ENCODE results near the gene ADARB2.

The ADARB2 gene

DNA sequence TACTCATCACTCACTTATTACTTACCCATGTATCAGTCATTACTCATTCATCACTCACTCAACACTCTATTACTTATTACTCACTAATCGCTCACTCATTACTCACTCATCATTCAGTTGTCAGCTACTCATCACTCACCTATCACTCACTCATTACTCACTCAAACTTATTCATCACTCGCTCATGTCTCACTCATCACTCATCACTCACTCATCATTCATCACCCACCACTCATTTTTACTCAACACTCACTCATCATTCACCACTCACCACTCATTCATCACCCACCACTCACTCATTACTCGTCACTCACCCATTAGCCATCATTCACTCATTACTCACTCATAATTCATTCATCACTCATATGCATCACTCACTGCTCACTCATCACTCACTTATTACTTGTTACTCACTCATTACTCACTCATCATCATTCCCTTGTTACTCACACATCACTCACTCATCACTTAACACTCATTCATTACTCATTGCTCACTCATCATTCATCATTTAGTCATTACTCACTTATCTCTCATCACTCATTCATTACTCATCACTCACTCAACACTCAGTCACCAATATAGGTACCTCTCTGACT is 237.9 kb downstream of the ADARB2 start (continued):
- TF ChIP-seq, protein P1, sequence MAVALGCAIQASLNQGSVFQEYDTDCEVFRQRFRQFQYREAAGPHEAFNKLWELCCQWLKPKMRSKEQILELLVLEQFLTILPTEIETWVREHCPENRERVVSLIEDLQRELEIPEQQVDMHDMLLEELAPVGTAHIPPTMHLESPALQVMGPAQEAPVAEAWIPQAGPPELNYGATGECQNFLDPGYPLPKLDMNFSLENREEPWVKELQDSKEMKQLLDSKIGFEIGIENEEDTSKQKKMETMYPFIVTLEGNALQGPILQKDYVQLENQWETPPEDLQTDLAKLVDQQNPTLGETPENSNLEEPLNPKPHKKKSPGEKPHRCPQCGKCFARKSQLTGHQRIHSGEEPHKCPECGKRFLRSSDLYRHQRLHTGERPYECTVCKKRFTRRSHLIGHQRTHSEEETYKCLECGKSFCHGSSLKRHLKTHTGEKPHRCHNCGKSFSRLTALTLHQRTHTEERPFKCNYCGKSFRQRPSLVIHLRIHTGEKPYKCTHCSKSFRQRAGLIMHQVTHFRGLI (tag by site-specific recombination; IDR thresholded peaks at IDR 0.05) = no peak
- TF ChIP-seq OSR2 (tag by site-specific recombination; IDR thresholded peaks at IDR 0.05) = peak; percentile 6; the same call in 1 of the 2 replicates
- TF ChIP-seq ZNF174 (tag by site-specific recombination; IDR thresholded peaks at IDR 0.05) = no peak
- TF ChIP-seq, protein P2, sequence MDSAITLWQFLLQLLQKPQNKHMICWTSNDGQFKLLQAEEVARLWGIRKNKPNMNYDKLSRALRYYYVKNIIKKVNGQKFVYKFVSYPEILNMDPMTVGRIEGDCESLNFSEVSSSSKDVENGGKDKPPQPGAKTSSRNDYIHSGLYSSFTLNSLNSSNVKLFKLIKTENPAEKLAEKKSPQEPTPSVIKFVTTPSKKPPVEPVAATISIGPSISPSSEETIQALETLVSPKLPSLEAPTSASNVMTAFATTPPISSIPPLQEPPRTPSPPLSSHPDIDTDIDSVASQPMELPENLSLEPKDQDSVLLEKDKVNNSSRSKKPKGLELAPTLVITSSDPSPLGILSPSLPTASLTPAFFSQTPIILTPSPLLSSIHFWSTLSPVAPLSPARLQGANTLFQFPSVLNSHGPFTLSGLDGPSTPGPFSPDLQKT (IDR thresholded peaks at IDR 0.05; ENCODE audit: borderline replicate concordance, low read depth, low read length) = no peak
- TF ChIP-seq TRIM28 (IDR thresholded peaks at IDR 0.05; ENCODE audit: borderline replicate concordance, low read length) = no peak
- TF ChIP-seq ZNF391 (tag by site-specific recombination; IDR thresholded peaks at IDR 0.05; ENCODE audit: borderline replicate concordance, low read depth) = no peak
- TF ChIP-seq ZNF555 (tag by site-specific recombination; conservative IDR thresholded peaks at IDR 0.05) = no peak
- TF ChIP-seq ZNF202 (tag by site-specific recombination; IDR thresholded peaks at IDR 0.05; ENCODE audit: borderline replicate concordance) = no peak
- peak; percentile 55 for TF ChIP-seq KLF8 (tag by site-specific recombination; IDR thresholded peaks at IDR 0.05)
- TF ChIP-seq, protein P3, sequence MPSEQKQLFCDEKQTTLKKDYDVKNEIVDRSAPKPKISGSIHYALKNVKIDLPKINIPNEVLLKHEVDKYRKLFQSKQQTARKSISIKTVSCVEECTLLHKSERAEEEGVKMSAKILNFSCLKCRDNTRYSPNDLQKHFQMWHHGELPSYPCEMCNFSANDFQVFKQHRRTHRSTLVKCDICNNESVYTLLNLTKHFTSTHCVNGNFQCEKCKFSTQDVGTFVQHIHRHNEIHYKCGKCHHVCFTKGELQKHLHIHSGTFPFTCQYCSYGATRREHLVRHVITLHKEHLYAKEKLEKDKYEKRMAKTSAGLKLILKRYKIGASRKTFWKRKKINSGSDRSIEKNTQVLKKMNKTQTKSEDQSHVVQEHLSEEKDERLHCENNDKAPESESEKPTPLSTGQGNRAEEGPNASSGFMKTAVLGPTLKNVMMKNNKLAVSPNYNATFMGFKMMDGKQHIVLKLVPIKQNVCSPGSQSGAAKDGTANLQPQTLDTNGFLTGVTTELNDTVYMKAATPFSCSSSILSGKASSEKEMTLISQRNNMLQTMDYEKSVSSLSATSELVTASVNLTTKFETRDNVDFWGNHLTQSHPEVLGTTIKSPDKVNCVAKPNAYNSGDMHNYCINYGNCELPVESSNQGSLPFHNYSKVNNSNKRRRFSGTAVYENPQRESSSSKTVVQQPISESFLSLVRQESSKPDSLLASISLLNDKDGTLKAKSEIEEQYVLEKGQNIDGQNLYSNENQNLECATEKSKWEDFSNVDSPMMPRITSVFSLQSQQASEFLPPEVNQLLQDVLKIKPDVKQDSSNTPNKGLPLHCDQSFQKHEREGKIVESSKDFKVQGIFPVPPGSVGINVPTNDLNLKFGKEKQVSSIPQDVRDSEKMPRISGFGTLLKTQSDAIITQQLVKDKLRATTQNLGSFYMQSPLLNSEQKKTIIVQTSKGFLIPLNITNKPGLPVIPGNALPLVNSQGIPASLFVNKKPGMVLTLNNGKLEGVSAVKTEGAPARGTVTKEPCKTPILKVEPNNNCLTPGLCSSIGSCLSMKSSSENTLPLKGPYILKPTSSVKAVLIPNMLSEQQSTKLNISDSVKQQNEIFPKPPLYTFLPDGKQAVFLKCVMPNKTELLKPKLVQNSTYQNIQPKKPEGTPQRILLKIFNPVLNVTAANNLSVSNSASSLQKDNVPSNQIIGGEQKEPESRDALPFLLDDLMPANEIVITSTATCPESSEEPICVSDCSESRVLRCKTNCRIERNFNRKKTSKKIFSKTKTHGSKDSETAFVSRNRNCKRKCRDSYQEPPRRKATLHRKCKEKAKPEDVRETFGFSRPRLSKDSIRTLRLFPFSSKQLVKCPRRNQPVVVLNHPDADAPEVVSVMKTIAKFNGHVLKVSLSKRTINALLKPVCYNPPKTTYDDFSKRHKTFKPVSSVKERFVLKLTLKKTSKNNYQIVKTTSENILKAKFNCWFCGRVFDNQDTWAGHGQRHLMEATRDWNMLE (tag by site-specific recombination; conservative IDR thresholded peaks at IDR 0.05; ENCODE audit: low read depth) = no peak
- TF ChIP-seq, protein P4, sequence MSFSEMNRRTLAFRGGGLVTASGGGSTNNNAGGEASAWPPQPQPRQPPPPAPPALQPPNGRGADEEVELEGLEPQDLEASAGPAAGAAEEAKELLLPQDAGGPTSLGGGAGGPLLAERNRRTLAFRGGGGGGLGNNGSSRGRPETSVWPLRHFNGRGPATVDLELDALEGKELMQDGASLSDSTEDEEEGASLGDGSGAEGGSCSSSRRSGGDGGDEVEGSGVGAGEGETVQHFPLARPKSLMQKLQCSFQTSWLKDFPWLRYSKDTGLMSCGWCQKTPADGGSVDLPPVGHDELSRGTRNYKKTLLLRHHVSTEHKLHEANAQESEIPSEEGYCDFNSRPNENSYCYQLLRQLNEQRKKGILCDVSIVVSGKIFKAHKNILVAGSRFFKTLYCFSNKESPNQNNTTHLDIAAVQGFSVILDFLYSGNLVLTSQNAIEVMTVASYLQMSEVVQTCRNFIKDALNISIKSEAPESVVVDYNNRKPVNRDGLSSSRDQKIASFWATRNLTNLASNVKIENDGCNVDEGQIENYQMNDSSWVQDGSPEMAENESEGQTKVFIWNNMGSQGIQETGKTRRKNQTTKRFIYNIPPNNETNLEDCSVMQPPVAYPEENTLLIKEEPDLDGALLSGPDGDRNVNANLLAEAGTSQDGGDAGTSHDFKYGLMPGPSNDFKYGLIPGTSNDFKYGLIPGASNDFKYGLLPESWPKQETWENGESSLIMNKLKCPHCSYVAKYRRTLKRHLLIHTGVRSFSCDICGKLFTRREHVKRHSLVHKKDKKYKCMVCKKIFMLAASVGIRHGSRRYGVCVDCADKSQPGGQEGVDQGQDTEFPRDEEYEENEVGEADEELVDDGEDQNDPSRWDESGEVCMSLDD (tag by site-specific recombination; IDR thresholded peaks at IDR 0.05) = 0 out of 2 replicates have a peak, but pooled peaks have one; percentile 17
- peak; percentile 65; the same call in 1 of the 2 replicates for TF ChIP-seq ZNF791 (tag by site-specific recombination; IDR thresholded peaks at IDR 0.05)
- no peak for TF ChIP-seq ZNF600 (tag by site-specific recombination; IDR thresholded peaks at IDR 0.05)
- TF ChIP-seq ZNF747 (tag by site-specific recombination; IDR thresholded peaks at IDR 0.05) = peak; percentile 96; the same call in 1 of the 2 replicates
- TF ChIP-seq ZNF2 (tag by site-specific recombination; IDR thresholded peaks at IDR 0.05) = no peak
- TF ChIP-seq ZNF248 (tag by site-specific recombination; IDR thresholded peaks at IDR 0.05) = peak; percentile 89; the same call in 1 of the 2 replicates
- TF ChIP-seq BCL11B (tag by site-specific recombination; IDR thresholded peaks at IDR 0.05; ENCODE audit: low read depth) = no peak; the same call in 1 of the 2 replicates
- TF ChIP-seq, protein P5, sequence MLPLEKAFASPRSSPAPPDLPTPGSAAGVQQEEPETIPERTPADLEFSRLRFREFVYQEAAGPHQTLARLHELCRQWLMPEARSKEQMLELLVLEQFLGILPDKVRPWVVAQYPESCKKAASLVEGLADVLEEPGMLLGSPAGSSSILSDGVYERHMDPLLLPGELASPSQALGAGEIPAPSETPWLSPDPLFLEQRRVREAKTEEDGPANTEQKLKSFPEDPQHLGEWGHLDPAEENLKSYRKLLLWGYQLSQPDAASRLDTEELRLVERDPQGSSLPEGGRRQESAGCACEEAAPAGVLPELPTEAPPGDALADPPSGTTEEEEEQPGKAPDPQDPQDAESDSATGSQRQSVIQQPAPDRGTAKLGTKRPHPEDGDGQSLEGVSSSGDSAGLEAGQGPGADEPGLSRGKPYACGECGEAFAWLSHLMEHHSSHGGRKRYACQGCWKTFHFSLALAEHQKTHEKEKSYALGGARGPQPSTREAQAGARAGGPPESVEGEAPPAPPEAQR (tag by site-specific recombination; IDR thresholded peaks at IDR 0.05) = peak; percentile 79; the same call in 1 of the 2 replicates
- TF ChIP-seq ZNF140 (tag by site-specific recombination; IDR thresholded peaks at IDR 0.05) = no peak
- TF ChIP-seq ZNF623 (tag by site-specific recombination; IDR thresholded peaks at IDR 0.05) = peak; percentile 47
- no peak for TF ChIP-seq HOXD13 (CRISPR knock-in tag; IDR thresholded peaks at IDR 0.05; ENCODE audit: borderline replicate concordance)
- peak; percentile 91; the same call in 1 of the 2 replicates for TF ChIP-seq ZNF169 (tag by site-specific recombination; IDR thresholded peaks at IDR 0.05)
- no peak for TF ChIP-seq KLF1 (tag by site-specific recombination; IDR thresholded peaks at IDR 0.05)
- TF ChIP-seq, protein P6, sequence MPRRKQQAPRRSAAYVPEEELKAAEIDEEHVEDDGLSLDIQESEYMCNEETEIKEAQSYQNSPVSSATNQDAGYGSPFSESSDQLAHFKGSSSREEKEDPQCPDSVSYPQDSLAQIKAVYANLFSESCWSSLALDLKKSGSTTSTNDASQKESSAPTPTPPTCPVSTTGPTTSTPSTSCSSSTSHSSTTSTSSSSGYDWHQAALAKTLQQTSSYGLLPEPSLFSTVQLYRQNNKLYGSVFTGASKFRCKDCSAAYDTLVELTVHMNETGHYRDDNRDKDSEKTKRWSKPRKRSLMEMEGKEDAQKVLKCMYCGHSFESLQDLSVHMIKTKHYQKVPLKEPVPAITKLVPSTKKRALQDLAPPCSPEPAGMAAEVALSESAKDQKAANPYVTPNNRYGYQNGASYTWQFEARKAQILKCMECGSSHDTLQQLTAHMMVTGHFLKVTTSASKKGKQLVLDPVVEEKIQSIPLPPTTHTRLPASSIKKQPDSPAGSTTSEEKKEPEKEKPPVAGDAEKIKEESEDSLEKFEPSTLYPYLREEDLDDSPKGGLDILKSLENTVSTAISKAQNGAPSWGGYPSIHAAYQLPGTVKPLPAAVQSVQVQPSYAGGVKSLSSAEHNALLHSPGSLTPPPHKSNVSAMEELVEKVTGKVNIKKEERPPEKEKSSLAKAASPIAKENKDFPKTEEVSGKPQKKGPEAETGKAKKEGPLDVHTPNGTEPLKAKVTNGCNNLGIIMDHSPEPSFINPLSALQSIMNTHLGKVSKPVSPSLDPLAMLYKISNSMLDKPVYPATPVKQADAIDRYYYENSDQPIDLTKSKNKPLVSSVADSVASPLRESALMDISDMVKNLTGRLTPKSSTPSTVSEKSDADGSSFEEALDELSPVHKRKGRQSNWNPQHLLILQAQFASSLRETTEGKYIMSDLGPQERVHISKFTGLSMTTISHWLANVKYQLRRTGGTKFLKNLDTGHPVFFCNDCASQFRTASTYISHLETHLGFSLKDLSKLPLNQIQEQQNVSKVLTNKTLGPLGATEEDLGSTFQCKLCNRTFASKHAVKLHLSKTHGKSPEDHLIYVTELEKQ (tag by site-specific recombination; IDR thresholded peaks at IDR 0.05; ENCODE audit: borderline replicate concordance) = peak; percentile 96; the same call in 1 of the 2 replicates
